Gastrocnemius medialis (tissue), 4 donors: ENCODE results near the gene PTPRN2. TPM values are rescaled to one million over a fixed set of nuclear protein-coding genes. Genes with fewer than 3 reads are reported as not detected.

Experiments used
- ATAC-seq, 2 donors: fragments of 150-250 bp; one replicate each; pipeline ENCODE4 v1.9.1; 2016
- DNase-seq, 2 donors: peaks; one replicate each; pipeline ENCODE4 v3.0.0-alpha.2; 2019
- H3K27ac ChIP-seq, 4 donors: fragments of 200-600 bp; sonication (generic); 1 replicate in 1 of 4; 2 replicates in 3 of 4; pipeline ENCODE4 v1.5.1; 2016 to 2018; ENCODE audit warnings: mild to moderate bottlenecking in 2 of 4, moderate library complexity in 1 of 4
- H3K27me3 ChIP-seq, 3 donors: fragments of 200-600 bp; sonication (generic) in 2 of 3; 1 replicate in 1 of 3; 2 replicates in 2 of 3; pipeline versions ENCODE4 v1.5.1 to v1.6.0; 2016 to 2019; ENCODE audit warnings: mild to moderate bottlenecking in 1 of 3, moderate library complexity in 1 of 3
- H3K36me3 ChIP-seq, 2 donors: fragments of 200-600 bp; sonication (generic) in 1 of 2; one replicate each; pipeline ENCODE4 v1.5.1; 2017 to 2018
- H3K4me1 ChIP-seq, 2 donors: fragments of 200-600 bp; sonication (generic) in 1 of 2; one replicate each; pipeline ENCODE4 v1.5.1; 2016 to 2017; ENCODE audit warnings: mild to moderate bottlenecking in 2 of 2
- H3K4me3 ChIP-seq, 4 donors: fragments of 200-600 bp; sonication (generic) in 3 of 4; 1 replicate in 1 of 4; 2 replicates in 3 of 4; pipeline ENCODE4 v1.5.1; 2016 to 2019; ENCODE audit warnings: mild to moderate bottlenecking in 2 of 4
- H3K9me3 ChIP-seq, 3 donors: fragments of 200-600 bp; sonication (generic) in 2 of 3; 1 replicate in 1 of 3; 2 replicates in 2 of 3; pipeline ENCODE4 v1.5.1; 2016 to 2019
- POLR2A ChIP-seq, 2 donors: fragments of 450-650 bp; IDR thresholded peaks; one replicate each; pipeline ENCODE4 v1.6.1; 2017; ENCODE audit warnings: antibody characterized with exemption in 2 of 2, mild to moderate bottlenecking in 2 of 2, moderate library complexity in 2 of 2
- in situ Hi-C, 4 donors: fragments of 200-750 bp; cut with MboI; loops; one replicate each; pipeline versions ENCODE4 v1.15.0 to v1.8.0; 2017; ENCODE audit warnings: low sequenced_read_pairs in 4 of 4
- intact Hi-C: fragments of 100-400 bp; cut with DNase I; formaldehyde crosslinking; loops from one replicate; pipeline ENCODE4 v1.15.1; 2023; ENCODE audit warnings: low total_unique reads
- total RNA-seq, 4 donors: library from RNA; depleted of rRNA; stranded (reverse); fragments of >200 nt; gene quantifications; one replicate each; pipeline versions ENCODE4 v1.1.0 to v1.2.3, GENCODE V29; 2016
- TF ChIP-seq, protein P1 (sequence below), 5 experiments: fragments of 450-650 bp in 3 of 5; fragments of 200-600 bp in 2 of 5; sonication (generic) in 2 of 5; IDR thresholded peaks in 4 of 5; conservative IDR thresholded peaks in 1 of 5; 1 replicate in 4 of 5; 2 replicates in 1 of 5; pipeline ENCODE4 v1.5.1; 2016 to 2019; ENCODE audit warnings: antibody characterized with exemption in 5 of 5, mild to moderate bottlenecking in 3 of 5, moderate library complexity in 3 of 5

The PTPRN2 gene
- total RNA-seq, 4 donors from 2014 or later: 0.66 to 0.85 (median 0.81) TPM

DNA sequence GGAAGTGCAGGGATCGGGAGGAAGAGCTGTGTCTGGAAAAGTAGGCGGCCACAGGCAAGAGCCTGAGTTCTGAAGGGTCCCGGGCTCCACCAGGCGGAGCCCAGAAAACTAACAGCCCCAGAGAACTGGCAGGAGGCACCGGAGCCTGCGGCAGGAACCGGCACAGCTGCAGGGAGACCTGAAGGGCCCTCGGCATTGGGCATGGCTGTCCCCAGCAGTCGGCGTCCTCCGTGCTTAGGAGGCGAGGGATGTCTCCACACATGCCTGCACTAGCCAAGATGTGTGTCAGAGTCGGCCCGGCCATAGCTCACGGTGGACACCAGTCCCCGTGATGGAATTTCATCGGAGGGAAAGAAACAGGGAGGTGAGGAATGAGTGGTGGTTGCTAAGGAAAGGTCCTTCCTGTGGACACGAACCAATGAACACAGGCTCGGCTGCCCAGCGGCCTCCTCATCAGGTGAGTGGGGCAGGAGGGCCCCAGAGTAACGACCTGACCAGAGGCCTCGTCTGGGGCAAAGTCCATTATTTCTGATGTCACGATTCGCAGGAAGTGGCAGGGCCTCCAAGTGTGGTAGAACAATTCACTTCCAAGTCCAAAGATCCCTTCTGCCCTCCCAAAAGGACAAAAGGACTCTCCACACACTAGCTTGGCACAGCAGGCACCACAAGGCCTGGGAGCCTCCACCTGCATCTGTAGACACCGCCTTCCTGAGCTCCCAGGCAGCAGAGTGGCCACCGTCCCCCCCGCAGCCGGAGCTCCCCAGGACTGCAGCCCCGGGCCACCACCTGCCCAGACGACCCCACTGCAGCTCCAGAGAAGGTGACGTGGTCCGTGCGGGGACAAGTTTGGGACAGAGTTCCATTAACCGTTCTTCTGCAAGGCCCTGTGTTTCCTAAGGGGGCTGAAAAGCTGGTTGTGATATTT, 444.2 kb downstream of the PTPRN2 start:
- in situ Hi-C loops (no loop called here), intact Hi-C loops (no loop called here)
- TF ChIP-seq, protein P1, sequence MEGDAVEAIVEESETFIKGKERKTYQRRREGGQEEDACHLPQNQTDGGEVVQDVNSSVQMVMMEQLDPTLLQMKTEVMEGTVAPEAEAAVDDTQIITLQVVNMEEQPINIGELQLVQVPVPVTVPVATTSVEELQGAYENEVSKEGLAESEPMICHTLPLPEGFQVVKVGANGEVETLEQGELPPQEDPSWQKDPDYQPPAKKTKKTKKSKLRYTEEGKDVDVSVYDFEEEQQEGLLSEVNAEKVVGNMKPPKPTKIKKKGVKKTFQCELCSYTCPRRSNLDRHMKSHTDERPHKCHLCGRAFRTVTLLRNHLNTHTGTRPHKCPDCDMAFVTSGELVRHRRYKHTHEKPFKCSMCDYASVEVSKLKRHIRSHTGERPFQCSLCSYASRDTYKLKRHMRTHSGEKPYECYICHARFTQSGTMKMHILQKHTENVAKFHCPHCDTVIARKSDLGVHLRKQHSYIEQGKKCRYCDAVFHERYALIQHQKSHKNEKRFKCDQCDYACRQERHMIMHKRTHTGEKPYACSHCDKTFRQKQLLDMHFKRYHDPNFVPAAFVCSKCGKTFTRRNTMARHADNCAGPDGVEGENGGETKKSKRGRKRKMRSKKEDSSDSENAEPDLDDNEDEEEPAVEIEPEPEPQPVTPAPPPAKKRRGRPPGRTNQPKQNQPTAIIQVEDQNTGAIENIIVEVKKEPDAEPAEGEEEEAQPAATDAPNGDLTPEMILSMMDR (IDR thresholded peaks at IDR 0.05 in 4 of 5, conservative IDR thresholded peaks at IDR 0.05 in 1 of 5): no peak
- no peak for TF ChIP-seq POLR2A (IDR thresholded peaks at IDR 0.05)

DNA sequence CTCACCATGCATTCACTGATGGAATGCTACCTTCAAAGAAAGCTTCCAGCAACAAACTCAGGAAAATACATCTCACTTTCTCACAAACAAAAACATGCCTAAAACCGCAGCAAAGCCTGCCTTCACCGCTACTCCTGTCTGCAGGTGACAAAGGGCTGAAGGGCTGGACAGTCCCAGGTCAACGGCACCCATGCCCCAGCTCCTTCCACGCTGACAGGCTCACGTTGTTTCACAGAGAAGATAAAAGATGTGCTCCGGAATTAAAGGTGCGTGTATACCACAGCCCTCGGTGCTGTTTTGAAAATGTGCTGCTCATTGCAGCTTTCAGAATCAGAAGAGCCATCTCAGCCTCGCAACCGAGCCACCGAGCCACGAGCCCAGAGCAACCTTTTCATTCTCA, 445.0 kb downstream of the PTPRN2 start:
- Histone ChIP-seq H3K9me3 (no peaks in the 10 kb centered on the region), H3K27me3 (no peaks in the 10 kb centered on the region), H3K36me3 (no peaks in the 10 kb centered on the region), H3K4me1 (no peaks in the 10 kb centered on the region), H3K27ac (no peak overlapping the region), H3K4me3 (no peak overlapping the region)
- in situ Hi-C loops (no loop called here), intact Hi-C loops (no loop called here)
- no peak for ATAC-seq
- DNase-seq: no peak
- TF ChIP-seq, protein P1 (IDR thresholded peaks at IDR 0.05 in 4 of 5, conservative IDR thresholded peaks at IDR 0.05 in 1 of 5): no peak

More for the DNA sequence above, 444.2 kb downstream of the PTPRN2 start:
- H3K4me3 ChIP-seq: no peak overlapping the region
- DNase-seq (no peak), ATAC-seq (no peak)
- no peak overlapping the region for H3K27ac ChIP-seq
- no peaks in the 10 kb centered on the region for H3K9me3 ChIP-seq
- H3K27me3 ChIP-seq: no peaks in the 10 kb centered on the region
- H3K36me3 ChIP-seq: no peaks in the 10 kb centered on the region
- no peaks in the 10 kb centered on the region for H3K4me1 ChIP-seq

DNA sequence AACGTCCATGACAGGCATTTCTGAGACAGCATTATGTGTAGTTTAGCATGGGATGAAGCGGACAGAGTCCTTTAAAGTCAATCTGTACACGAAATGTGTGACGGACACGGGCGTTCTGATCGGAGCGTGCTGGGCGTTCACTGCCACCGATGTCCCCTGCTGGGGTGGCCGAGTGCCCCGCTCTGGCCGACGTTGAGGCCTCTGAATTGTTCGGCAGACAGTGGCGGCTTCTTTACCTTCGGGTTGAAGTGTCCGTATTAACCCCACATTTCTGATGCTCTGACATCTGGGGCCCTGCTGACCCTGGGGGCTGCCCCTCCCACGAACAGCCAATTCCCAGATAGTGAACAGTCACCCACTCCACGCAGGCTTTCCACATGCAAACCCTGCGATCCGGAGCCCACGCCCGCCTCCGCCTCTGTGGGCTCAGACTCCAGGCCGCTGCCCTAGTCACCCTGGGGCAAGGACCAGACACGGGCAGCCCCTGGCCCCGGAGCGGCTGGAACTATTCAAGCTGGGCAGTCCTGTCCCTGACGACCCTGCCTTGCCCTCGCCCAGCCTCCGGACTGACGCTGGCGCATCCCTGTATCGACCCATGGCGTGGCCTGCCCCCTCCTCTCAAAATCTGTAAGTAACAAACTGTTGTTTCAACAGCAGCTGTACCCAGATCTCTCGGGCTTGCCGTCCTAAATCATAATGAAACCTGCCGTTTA, 445.7 kb downstream of the PTPRN2 start:
- H3K4me1 ChIP-seq: no peaks in the 10 kb centered on the region
- H3K9me3 ChIP-seq: no peaks in the 10 kb centered on the region
- no peaks in the 10 kb centered on the region for H3K36me3 ChIP-seq
- DNase-seq (no peak), ATAC-seq (no peak)
- no peak for TF ChIP-seq POLR2A (IDR thresholded peaks at IDR 0.05)
- TF ChIP-seq, protein P1 (IDR thresholded peaks at IDR 0.05 in 4 of 5, conservative IDR thresholded peaks at IDR 0.05 in 1 of 5): no peak
- no peak overlapping the region for H3K4me3 ChIP-seq
- no peaks in the 10 kb centered on the region for H3K27me3 ChIP-seq
- intact Hi-C loops (no loop called here), in situ Hi-C loops (no loop called here)
- no peak overlapping the region for H3K27ac ChIP-seq

DNA sequence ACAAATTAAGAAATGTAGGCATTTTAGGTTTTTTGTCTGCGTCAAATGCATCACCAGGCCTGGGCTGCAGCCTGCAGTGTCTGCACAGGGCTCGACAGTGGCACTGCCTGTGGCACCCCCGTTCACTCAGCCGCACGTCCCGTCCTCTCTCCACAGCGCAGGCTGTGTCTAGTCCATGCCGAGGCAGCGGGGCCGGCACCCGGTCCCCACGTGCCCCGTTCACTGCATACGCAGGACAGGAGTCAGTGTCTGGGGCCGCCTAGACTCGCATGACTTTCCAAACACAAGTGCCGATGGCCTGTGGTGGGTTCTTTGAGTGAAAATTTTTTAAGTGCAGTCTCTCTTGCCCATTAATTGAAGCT, 446.4 kb downstream of the PTPRN2 start:
- H3K27me3 ChIP-seq: no peaks in the 10 kb centered on the region
- H3K9me3 ChIP-seq: no peaks in the 10 kb centered on the region
- H3K4me1 ChIP-seq: no peaks in the 10 kb centered on the region
- no peaks in the 10 kb centered on the region for H3K36me3 ChIP-seq
- no peak overlapping the region for H3K27ac ChIP-seq
- TF ChIP-seq POLR2A (IDR thresholded peaks at IDR 0.05): no peak
- TF ChIP-seq, protein P1 (IDR thresholded peaks at IDR 0.05 in 4 of 5, conservative IDR thresholded peaks at IDR 0.05 in 1 of 5): no peak
- intact Hi-C loops (no loop called here), in situ Hi-C loops (no loop called here)
- no peak for DNase-seq
- H3K4me3 ChIP-seq: no peak overlapping the region
- no peak for ATAC-seq
